ENCODE data around the gene LRSAM1. TPM values are rescaled to one million over a fixed set of nuclear protein-coding genes. Genes with fewer than 3 reads are reported as not detected.

Gene LRSAM1
- 7.6 TPM for polyA plus RNA-seq (2013, experiment 1 of 2)
- polyA plus RNA-seq (2013, experiment 2 of 2): 7.2 TPM

- H3K27ac ChIP-seq (replicated peaks; ENCODE audit: low read length): peak within 1 kb of the TSS; percentile 69
These were observed at the start of gene LRSAM1, which contains the start of gene RPL12 for GRCh38 chr9:127450830-127451607. Gene LRSAM1 (plus strand): TSS chr9:127451510. CDS start chr9:127454528, 3,018 bp downstream. Gene RPL12 (minus strand): TSS chr9:127451406. CDS start chr9:127451317, 89 bp downstream.

GRCh38 chr9:127402401-127403090, 48.8 kb upstream of the LRSAM1 start:
- DNase-seq (ENCODE audit: low spot score): no peak
- Histone ChIP-seq H2BK120ac (ENCODE audit: low read depth, low read length) (no peak overlapping the region), H3K79me1 (ENCODE audit: low read depth, low read length) (peaks cover 4% of the 10 kb centered on the region), H3K27me3 (ENCODE audit: control insufficient read depth in 3 of 3, insufficient read depth in 3 of 3, low read depth in 1 of 3, low read length in 3 of 3) (no peaks in the 10 kb centered on the region), H2BK5ac (ENCODE audit: low read length) (no peak overlapping the region), H3K14ac (ENCODE audit: low read length) (no peak overlapping the region), H4K8ac (ENCODE audit: low read depth, low read length) (no peak overlapping the region), H3K4me1 (ENCODE audit: control insufficient read depth in 2 of 2, insufficient read depth in 1 of 2, low read depth in 1 of 2, low read length in 2 of 2) (peaks cover 3 to 12% of the 10 kb centered on the region in 2 donors), H3K4me3 (ENCODE audit: low read length in 2 of 2) (no peak overlapping the region), H2AFZ (ENCODE audit: low read length) (no peak overlapping the region), H3K23ac (ENCODE audit: low read depth, low read length, poor library complexity) (no peak overlapping the region), H2BK15ac (ENCODE audit: low read length) (no peak overlapping the region), H3K27ac (replicated peaks; ENCODE audit: low read length) (no peak overlapping the region), H2BK12ac (ENCODE audit: low read length) (no peak overlapping the region), H3K36me3 (replicated peaks in 1 of 2; ENCODE audit: control insufficient read depth in 2 of 2, insufficient read depth in 2 of 2, low read length in 2 of 2) (peaks cover 8 to 75% of the 10 kb centered on the region in 2 donors), H2AK5ac (ENCODE audit: low read depth, low read length) (no peak overlapping the region), H3K4ac (ENCODE audit: low read length) (no peak overlapping the region), H4K91ac (ENCODE audit: low read depth, low read length, poor library complexity) (no peak overlapping the region), H3K9ac (ENCODE audit: low read depth, low read length, poor library complexity) (no peak overlapping the region), H3K4me2 (ENCODE audit: insufficient read depth, low read length, poor library complexity, severe bottlenecking) (no peak overlapping the region), H3K18ac (ENCODE audit: low read length) (no peak overlapping the region), H3K9me3 (replicated peaks in 1 of 2; ENCODE audit: control insufficient read depth in 2 of 2, insufficient read depth in 1 of 2, low read depth in 1 of 2, low read length in 2 of 2) (no peaks in the 10 kb centered on the region)
- no CpG with 5 or more reads among the region's 18 CpGs for WGBS, 2 donors (ENCODE audit: extremely low coverage in 2 of 2, insufficient read length in 2 of 2, insufficient replicate concordance in 1 of 2)

More at GRCh38 chr9:127450830-127451607, at the start of gene LRSAM1, which contains the start of gene RPL12:
- DNase-seq (ENCODE audit: low spot score): peak; percentile 97
- H2BK120ac ChIP-seq (ENCODE audit: low read depth, low read length): no peak within 1 kb of the TSS
- no peak within 1 kb of the TSS for H2BK12ac ChIP-seq (ENCODE audit: low read length)
- peaks cover 3% of the 10 kb centered on the region for H3K79me1 ChIP-seq (ENCODE audit: low read depth, low read length)
- peak within 1 kb of the TSS; percentile 85 for H2BK5ac ChIP-seq (ENCODE audit: low read length)
- peak within 1 kb of the TSS; percentile 91 to 99 for H3K4me3 ChIP-seq (ENCODE audit: low read length in 2 of 2)
- peaks cover 0 to 30% of the 10 kb centered on the region in 2 donors for H3K9me3 ChIP-seq (replicated peaks in 1 of 2; ENCODE audit: control insufficient read depth in 2 of 2, insufficient read depth in 1 of 2, low read depth in 1 of 2, low read length in 2 of 2)
- no peaks in the 10 kb centered on the region for H3K27me3 ChIP-seq (ENCODE audit: control insufficient read depth in 3 of 3, insufficient read depth in 3 of 3, low read depth in 1 of 3, low read length in 3 of 3)
- no peak within 1 kb of the TSS for H3K14ac ChIP-seq (ENCODE audit: low read length)
- peaks cover 39 to 61% of the 10 kb centered on the region in 2 donors for H3K36me3 ChIP-seq (replicated peaks in 1 of 2; ENCODE audit: control insufficient read depth in 2 of 2, insufficient read depth in 2 of 2, low read length in 2 of 2)
- peak within 1 kb of the TSS; percentile 9 for H4K8ac ChIP-seq (ENCODE audit: low read depth, low read length)
- peak within 1 kb of the TSS; percentile 66 for H4K91ac ChIP-seq (ENCODE audit: low read depth, low read length, poor library complexity)
- H3K9ac ChIP-seq (ENCODE audit: low read depth, low read length, poor library complexity): peak within 1 kb of the TSS; percentile 99
- no CpG with 5 or more reads among the region's 71 CpGs for WGBS, 2 donors (ENCODE audit: extremely low coverage in 2 of 2, insufficient read length in 2 of 2, insufficient replicate concordance in 1 of 2)
- H3K23ac ChIP-seq (ENCODE audit: low read depth, low read length, poor library complexity): peak within 1 kb of the TSS; percentile 99
- no peak within 1 kb of the TSS for H2BK15ac ChIP-seq (ENCODE audit: low read length)
- peaks cover 11 to 18% of the 10 kb centered on the region in 2 donors for H3K4me1 ChIP-seq (ENCODE audit: control insufficient read depth in 2 of 2, insufficient read depth in 1 of 2, low read depth in 1 of 2, low read length in 2 of 2)
- peak within 1 kb of the TSS; percentile 85 for H2AK5ac ChIP-seq (ENCODE audit: low read depth, low read length)
- peak within 1 kb of the TSS; percentile 92 for H3K18ac ChIP-seq (ENCODE audit: low read length)
- H3K4me2 ChIP-seq (ENCODE audit: insufficient read depth, low read length, poor library complexity, severe bottlenecking): peak within 1 kb of the TSS; percentile 77
- peak within 1 kb of the TSS; percentile 99 for H2AFZ ChIP-seq (ENCODE audit: low read length)
- H3K4ac ChIP-seq (ENCODE audit: low read length): peak within 1 kb of the TSS; percentile 39

GRCh38 chr9:127403507-127404192, 47.7 kb upstream of the LRSAM1 start:
- Histone ChIP-seq H4K91ac (ENCODE audit: low read depth, low read length, poor library complexity) (no peak overlapping the region), H3K14ac (ENCODE audit: low read length) (no peak overlapping the region), H2BK5ac (ENCODE audit: low read length) (no peak overlapping the region), H2AK5ac (ENCODE audit: low read depth, low read length) (no peak overlapping the region), H3K4me3 (ENCODE audit: low read length in 2 of 2) (no peak overlapping the region), H3K18ac (ENCODE audit: low read length) (no peak overlapping the region), H3K23ac (ENCODE audit: low read depth, low read length, poor library complexity) (no peak overlapping the region), H2BK15ac (ENCODE audit: low read length) (no peak overlapping the region), H3K27me3 (ENCODE audit: control insufficient read depth in 3 of 3, insufficient read depth in 3 of 3, low read depth in 1 of 3, low read length in 3 of 3) (no peaks in the 10 kb centered on the region), H3K9me3 (replicated peaks in 1 of 2; ENCODE audit: control insufficient read depth in 2 of 2, insufficient read depth in 1 of 2, low read depth in 1 of 2, low read length in 2 of 2) (no peaks in the 10 kb centered on the region), H3K36me3 (replicated peaks in 1 of 2; ENCODE audit: control insufficient read depth in 2 of 2, insufficient read depth in 2 of 2, low read length in 2 of 2) (peaks cover 8 to 81% of the 10 kb centered on the region in 2 donors), H3K4ac (ENCODE audit: low read length) (no peak overlapping the region), H3K9ac (ENCODE audit: low read depth, low read length, poor library complexity) (peak overlapping the region; percentile 44), H3K4me2 (ENCODE audit: insufficient read depth, low read length, poor library complexity, severe bottlenecking) (no peak overlapping the region), H2AFZ (ENCODE audit: low read length) (no peak overlapping the region), H2BK120ac (ENCODE audit: low read depth, low read length) (no peak overlapping the region), H3K4me1 (ENCODE audit: control insufficient read depth in 2 of 2, insufficient read depth in 1 of 2, low read depth in 1 of 2, low read length in 2 of 2) (peaks cover 0 to 5% of the 10 kb centered on the region in 2 donors), H3K79me1 (ENCODE audit: low read depth, low read length) (peaks cover 4% of the 10 kb centered on the region), H3K27ac (replicated peaks; ENCODE audit: low read length) (no peak overlapping the region), H2BK12ac (ENCODE audit: low read length) (no peak overlapping the region), H4K8ac (ENCODE audit: low read depth, low read length) (no peak overlapping the region)
- DNase-seq (ENCODE audit: low spot score): no peak
- WGBS, 2 donors (ENCODE audit: extremely low coverage in 2 of 2, insufficient read length in 2 of 2, insufficient replicate concordance in 1 of 2): no CpG with 5 or more reads among the region's 22 CpGs

Data from neuronal stem cell (in vitro differentiated cells).